GM21619 (cell line): ENCODE results near the gene KBTBD13.
"Not testable (repeated sequence)": the region's sequence is repeated elsewhere in the genome, so short reads cannot be mapped to it uniquely, and the experiment has no call there.

ENCODE experiments used
- ATAC-seq: cut with Tn5 transposase; IDR thresholded peaks from one replicate; pipeline ENCODE4 v1.9.1; 2021; ENCODE audit not compliant: unreplicated experiment

KBTBD13 gene

GRCh38 chr15:65087873-65088642 is 11.5 kb downstream of the KBTBD13 start:
- ATAC-seq, result no peak

DNA sequence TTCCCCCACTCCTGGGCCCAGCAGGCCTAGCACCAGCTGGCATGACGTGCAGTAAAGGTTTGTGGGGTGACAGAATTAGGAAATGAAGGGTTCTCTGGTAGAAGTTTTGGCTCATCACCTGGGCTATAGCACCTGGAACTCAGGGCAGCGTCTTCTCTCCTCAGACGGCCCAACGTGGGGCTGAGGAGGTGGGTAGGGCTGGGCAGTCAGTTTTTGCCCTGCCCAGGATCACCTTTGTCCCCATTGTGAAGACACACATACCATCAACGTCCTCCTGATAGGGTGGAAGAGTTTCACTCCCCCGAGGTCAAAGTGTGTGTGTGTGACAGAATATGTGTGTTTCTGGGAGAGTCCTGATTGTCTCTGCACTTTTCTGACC is 12.1 kb downstream of the KBTBD13 start:
- no peak for ATAC-seq

- ATAC-seq, result no peak
Measured at GRCh38 chr15:65089206-65089824, 12.8 kb downstream of the KBTBD13 start.

- ATAC-seq, result no peak
Measured at GRCh38 chr15:65091946-65092770, 15.6 kb downstream of the KBTBD13 start.

GRCh38 chr15:65092911-65093792 is 16.6 kb downstream of the KBTBD13 start:
- no peak for ATAC-seq

DNA sequence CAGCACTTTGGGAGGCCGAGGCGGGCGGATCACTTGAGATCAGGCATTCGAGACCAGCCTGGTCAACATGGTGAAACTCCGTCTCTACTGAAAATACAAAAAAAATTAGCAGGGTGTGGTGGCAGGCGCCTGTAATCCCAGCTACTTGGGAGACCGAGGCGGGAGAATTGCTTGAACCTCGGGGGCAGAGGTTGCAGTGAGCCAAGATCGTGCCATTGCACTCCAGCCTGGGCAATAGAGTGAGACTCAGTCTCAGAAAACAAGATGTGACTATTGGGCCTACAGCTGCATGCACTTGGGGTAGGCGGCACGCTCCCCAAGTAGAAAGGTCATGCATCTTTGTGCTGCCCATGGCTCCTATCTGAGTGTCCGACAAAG is 17.2 kb downstream of the KBTBD13 start:
- ATAC-seq, result not testable (repeated sequence)

DNA sequence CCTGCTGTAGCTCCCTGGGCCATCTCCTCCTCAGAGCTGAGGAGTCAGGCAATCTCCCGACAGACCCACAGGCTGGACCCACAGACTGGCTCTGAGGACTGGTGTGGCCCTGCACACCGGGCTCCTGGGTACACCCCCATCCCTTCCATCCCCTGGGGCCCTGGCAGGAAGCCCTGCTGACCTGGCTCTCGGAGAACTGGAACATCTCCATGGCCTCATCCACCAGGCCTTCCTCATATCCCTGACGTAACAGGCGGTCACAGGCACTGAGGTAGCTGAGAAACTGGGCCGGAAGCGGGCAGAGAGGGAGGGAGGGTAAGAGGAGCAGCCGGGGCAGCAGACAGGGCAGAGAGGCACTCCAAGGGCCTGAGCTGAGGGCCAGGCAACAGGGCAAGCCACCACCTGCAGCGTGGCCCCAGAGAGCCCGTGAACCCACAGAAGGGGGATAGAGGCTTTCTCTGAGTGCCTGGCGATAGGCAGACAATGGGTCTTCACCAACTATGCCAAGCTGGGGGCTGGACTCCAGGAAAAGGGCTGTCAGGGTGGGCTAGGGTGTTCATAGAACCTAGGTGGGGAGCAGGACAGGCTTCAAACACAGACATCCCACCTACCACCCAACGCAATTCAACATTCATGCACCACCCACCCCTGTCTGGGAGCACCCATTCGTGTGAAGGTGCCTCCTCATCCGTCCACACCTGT is 17.9 kb downstream of the KBTBD13 start:
- no peak for ATAC-seq

DNA sequence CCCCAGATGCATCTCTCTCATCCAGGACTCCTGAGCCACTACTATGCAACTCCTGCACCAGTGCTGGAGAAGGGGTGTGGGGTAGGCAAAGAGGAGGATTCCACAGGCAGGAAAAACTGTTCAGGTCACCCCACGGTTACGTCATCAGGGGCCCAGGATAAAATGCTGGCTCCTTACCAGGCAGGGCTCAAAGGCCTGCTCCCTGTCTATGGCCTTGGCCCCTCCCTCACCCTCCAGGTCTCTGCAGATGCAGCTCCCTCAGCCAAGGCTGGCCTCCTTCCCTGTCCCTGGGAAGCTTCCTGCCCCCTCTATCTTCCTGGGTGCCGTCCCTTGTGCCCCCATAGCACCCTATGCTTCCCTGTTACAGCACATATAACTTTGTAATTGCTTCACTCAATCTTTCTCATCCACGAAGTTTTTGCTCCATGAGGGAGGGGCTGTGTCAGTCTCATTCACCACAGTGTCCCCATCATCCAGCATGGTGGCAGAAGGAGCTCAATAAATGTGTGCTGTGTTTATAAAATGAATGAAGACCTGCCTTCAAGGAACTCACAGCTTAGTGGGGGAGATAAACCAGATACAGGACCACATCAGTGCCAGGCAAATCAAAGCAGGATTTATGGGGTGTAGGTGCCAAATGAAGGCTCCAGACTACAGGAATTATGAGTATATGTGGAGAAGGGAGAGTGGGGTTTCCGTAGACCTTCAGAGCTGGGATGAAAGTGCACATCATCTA is 18.6 kb downstream of the KBTBD13 start:
- no peak for ATAC-seq

GRCh38 chr15:65095747-65096104 is 19.2 kb downstream of the KBTBD13 start:
- no peak for ATAC-seq

DNA sequence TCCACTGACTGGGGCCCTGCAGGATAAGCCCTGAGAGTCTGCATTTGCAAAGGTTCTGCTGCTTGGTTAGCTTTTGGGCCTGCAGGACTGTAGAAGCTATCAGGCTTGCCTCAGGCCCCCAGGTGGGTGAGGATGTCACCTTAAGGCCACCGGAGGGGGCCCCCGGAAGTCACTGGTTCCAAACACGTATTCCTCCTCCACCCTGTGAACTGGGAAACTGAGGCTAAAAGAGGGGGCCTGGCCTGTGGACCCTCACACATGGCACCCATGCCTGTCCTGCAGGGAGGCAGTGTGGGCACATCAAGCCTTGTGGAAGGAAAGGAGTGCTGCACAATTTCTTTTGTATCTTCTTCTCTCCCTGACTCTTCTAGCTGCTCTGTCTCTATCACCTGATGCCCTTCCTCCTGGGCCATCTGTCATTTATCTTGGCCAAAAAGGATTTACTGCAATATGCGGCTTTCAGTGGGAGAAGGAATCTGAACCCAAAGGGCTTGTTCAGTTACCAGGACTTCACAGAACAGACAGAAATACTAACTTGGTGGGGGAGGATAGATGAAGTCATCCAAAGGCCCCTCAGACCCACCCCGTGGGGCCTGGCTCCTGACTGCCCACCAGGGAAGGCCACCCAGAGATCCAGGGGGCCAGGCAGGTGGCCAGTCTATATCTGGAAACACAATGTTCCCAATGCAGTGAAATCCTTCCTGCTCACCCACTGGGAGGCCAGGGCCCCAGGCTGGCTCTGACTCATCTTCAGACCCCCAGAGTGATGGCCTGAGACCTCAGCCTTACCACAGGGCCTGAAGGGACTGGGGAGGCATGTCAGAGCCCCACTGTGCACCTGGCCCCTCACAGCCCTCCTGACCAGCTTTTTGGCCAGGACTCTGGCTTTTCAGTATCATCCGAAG is 20.2 kb downstream of the KBTBD13 start:
- no peak for ATAC-seq

GRCh38 chr15:65097651-65098263 is 21.2 kb downstream of the KBTBD13 start:
- ATAC-seq, result no peak

- no peak for ATAC-seq
Measured at GRCh38 chr15:65099336-65099735, 22.8 kb downstream of the KBTBD13 start.

GRCh38 chr15:65099801-65100200 is 23.3 kb downstream of the KBTBD13 start:
- not testable (repeated sequence) for ATAC-seq

GRCh38 chr15:65100442-65100841 is 23.9 kb downstream of the KBTBD13 start:
- no peak for ATAC-seq

- no peak for ATAC-seq
Measured at GRCh38 chr15:65101411-65101890, 24.9 kb downstream of the KBTBD13 start.

DNA sequence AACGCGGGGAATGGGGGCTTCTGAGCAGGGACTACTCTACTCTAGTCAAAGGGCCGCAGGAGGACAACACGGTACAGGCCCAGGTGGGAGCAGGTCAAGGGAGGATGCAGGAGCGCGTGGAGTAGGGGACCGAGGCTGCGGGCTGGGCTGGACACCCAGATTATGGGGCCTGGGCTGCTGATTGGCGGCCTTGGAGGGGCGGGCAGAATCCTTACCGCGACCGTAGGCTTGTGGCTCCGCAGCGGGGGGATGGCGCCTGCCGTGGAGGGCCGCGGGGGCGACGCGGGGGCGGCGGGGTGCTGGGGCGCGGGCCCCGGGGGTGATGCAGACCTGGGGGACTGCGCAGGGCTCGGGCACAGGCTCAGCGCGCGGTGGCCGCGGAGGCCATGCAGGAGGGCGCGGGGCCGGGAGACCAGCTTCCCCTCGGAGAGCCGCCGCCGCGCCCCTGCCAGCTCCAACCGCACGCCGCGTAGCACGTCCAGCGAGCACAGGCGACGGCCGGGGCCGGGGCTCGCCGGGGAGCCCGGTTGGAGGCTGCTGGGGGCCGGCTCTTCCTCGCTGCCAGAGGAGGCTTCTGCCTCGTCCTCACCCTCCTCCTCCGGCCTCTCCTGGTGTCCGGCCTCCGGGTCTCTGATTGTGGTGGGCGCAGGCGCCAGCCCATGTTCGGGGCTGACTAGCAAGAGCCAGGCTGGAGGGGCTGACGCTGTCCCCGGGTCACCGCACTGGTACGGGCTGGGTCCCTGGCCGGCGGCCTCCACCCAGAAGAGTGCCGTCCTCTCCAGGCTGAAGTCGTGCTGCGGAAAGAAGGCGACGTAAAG is 25.6 kb downstream of the KBTBD13 start:
- no peak for ATAC-seq

GRCh38 chr15:65102912-65103311 is 26.4 kb downstream of the KBTBD13 start:
- no peak for ATAC-seq
